Natural killer cell (primary cell): ENCODE data around the gene GGNBP2. TPM values are rescaled to one million over a fixed set of nuclear protein-coding genes. Genes with fewer than 3 reads are reported as not detected.

ENCODE experiments used
- ATAC-seq, 3 donors: fragments of 150-1000 bp in 2 of 3; fragments of 200-7000 bp in 1 of 3; cut with Tn5 transposase; 1 replicate in 1 of 3; 2 replicates in 2 of 3; pipeline ENCODE4 v1.10.0; 2021; ENCODE audit warnings: mild to moderate bottlenecking in 2 of 3, moderate library complexity in 2 of 3
- DNase-seq, 2 donors: peaks; one replicate each; pipeline versions ENCODE4 v3.0.0 to v3.0.0-alpha.2; 2013 to 2021; ENCODE audit warnings: mixed read lengths in 1 of 2
- H3K27ac ChIP-seq: one replicate; pipeline ENCODE4 v1.5.1; 2013; ENCODE audit warnings: mild to moderate bottlenecking, low read length
- H3K27me3 ChIP-seq: one replicate; pipeline ENCODE4 v1.6.1; 2013; ENCODE audit warnings: low read length; ENCODE audit not compliant: control insufficient read depth, insufficient read depth
- H3K36me3 ChIP-seq: one replicate; pipeline ENCODE4 v1.6.1; 2013; ENCODE audit warnings: low read length; ENCODE audit not compliant: control insufficient read depth, insufficient read depth
- H3K4me1 ChIP-seq: one replicate; pipeline ENCODE4 v1.6.1; 2013; ENCODE audit warnings: low read length; ENCODE audit not compliant: control insufficient read depth, insufficient read depth
- H3K4me3 ChIP-seq: one replicate; pipeline ENCODE4 v1.5.1; 2013; ENCODE audit warnings: low read length
- H3K9me3 ChIP-seq: one replicate; pipeline ENCODE4 v1.6.1; 2013; ENCODE audit warnings: low read length; ENCODE audit not compliant: control insufficient read depth, insufficient read depth
- H3K27ac Mint-ChIP-seq, 2 donors: one replicate each; pipeline ENCODE4 v1.8.0; 2022; ENCODE audit warnings: mild to moderate bottlenecking in 2 of 2, mixed read lengths in 2 of 2, moderate library complexity in 1 of 2
- H3K27me3 Mint-ChIP-seq, 2 donors: one replicate each; pipeline ENCODE4 v1.8.0; 2022; ENCODE audit warnings: low read depth in 2 of 2, mixed read lengths in 2 of 2
- H3K36me3 Mint-ChIP-seq: one replicate; pipeline ENCODE4 v1.8.0; 2022; ENCODE audit warnings: mixed read lengths
- H3K4me1 Mint-ChIP-seq, 2 donors: one replicate each; pipeline ENCODE4 v1.8.0; 2022; ENCODE audit warnings: mixed read lengths in 2 of 2
- H3K4me3 Mint-ChIP-seq: one replicate; pipeline ENCODE4 v1.8.0; 2022; ENCODE audit warnings: mild to moderate bottlenecking, moderate library complexity, mixed read lengths
- H3K9me3 Mint-ChIP-seq, 2 donors: one replicate each; pipeline ENCODE4 v1.8.0; 2022; ENCODE audit warnings: mixed read lengths in 2 of 2
- CTCF ChIP-seq: fragments of 200-600 bp; IDR thresholded peaks from one replicate; pipeline ENCODE4 v1.8.0; 2022; ENCODE audit warnings: antibody characterized with exemption
- WGBS: methylation state at CpG from one replicate; pipeline ENCODE4 v1.1.7; 2013; ENCODE audit warnings: missing lambda C conversion rate; ENCODE audit not compliant: insufficient coverage; 5-methylcytosine and 5-hydroxymethylcytosine counted together
- intact Hi-C: fragments of 100-400 bp; cut with micrococcal nuclease; formaldehyde crosslinking; loops from one replicate; pipeline ENCODE4 v1.14.2; 2022
- total RNA-seq, 4 donors: library from RNA; stranded (reverse); fragments of 120-200 nt in 1 of 4; gene quantifications; one replicate each; pipeline versions ENCODE4 v1.2.3 to v1.2.4, GENCODE V29; 2013 to 2022

The GGNBP2 gene
- total RNA-seq, 3 donors from 2014 or later (not counting 1 experiment from before 2014, with no cell fraction given), result 183 to 233 (median 197) TPM

- H3K27me3 Mint-ChIP-seq, result no peaks in the 10 kb centered on the region
- intact Hi-C loops, result no loop called here
- H3K4me3 Mint-ChIP-seq, result no peak overlapping the region
- H3K4me1 Mint-ChIP-seq, result peaks cover 0 to 12% of the 10 kb centered on the region in 2 donors
- ATAC-seq (no peak), DNase-seq (no peak)
- no peaks in the 10 kb centered on the region for H3K36me3 ChIP-seq
- H3K9me3 ChIP-seq, result no peaks in the 10 kb centered on the region
- H3K27me3 ChIP-seq, result no peaks in the 10 kb centered on the region
- 88% methylated on average over 9 of the region's 9 CpGs for WGBS
- H3K36me3 Mint-ChIP-seq, result no peaks in the 10 kb centered on the region
- no peak overlapping the region for H3K27ac ChIP-seq
- H3K27ac Mint-ChIP-seq, result no peak overlapping the region
- no peak for TF ChIP-seq CTCF
- no peak overlapping the region for H3K4me3 ChIP-seq
- peaks cover 9% of the 10 kb centered on the region for H3K4me1 ChIP-seq
- no peaks in the 10 kb centered on the region for H3K9me3 Mint-ChIP-seq
Observed at GRCh38 chr17:36611345-36612072, 66.8 kb downstream of the GGNBP2 start.

DNA sequence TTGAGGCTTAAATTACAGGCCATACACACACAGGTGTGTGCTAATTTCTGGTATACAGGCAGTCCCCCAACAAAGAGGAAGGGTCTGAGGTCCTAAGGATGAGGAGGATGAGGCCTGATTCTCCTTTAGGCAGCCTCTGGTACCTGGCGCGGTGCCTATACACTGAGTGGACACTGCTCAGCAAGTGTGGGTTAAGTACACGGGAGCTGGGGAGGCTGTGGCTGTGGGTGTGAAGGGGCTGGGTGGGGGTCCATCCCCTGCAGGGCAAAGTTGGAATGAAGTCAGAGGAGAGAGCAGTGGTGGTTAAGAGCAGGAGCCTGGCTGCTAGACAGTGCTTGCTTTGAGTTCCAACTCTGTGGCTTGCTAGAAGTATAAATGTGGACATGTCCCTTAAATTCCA lies 67.6 kb downstream of the GGNBP2 start:
- Mint-ChIP-seq H3K4me1 (peaks cover 0 to 12% of the 10 kb centered on the region in 2 donors), H3K27ac (no peak overlapping the region), H3K4me3 (no peak overlapping the region), H3K27me3 (no peaks in the 10 kb centered on the region), H3K36me3 (no peaks in the 10 kb centered on the region), H3K9me3 (no peaks in the 10 kb centered on the region)
- TF ChIP-seq CTCF, result no peak
- H3K27me3 ChIP-seq, result no peaks in the 10 kb centered on the region
- ATAC-seq (no peak), DNase-seq (no peak)
- intact Hi-C loops, result no loop called here
- H3K9me3 ChIP-seq, result no peaks in the 10 kb centered on the region
- WGBS, result 75% methylated on average over 3 of the region's 3 CpGs
- no peaks in the 10 kb centered on the region for H3K36me3 ChIP-seq
- no peak overlapping the region for H3K27ac ChIP-seq
- H3K4me3 ChIP-seq, result no peak overlapping the region
- peaks cover 9% of the 10 kb centered on the region for H3K4me1 ChIP-seq

GRCh38 chr17:36613155-36613554 lies 68.4 kb downstream of the GGNBP2 start:
- Mint-ChIP-seq H3K27me3 (no peaks in the 10 kb centered on the region), H3K36me3 (no peaks in the 10 kb centered on the region), H3K4me3 (no peak overlapping the region), H3K4me1 (peaks cover 0 to 7% of the 10 kb centered on the region in 2 donors), H3K27ac (no peak overlapping the region), H3K9me3 (no peaks in the 10 kb centered on the region)
- H3K36me3 ChIP-seq, result no peaks in the 10 kb centered on the region
- H3K4me3 ChIP-seq, result no peak overlapping the region
- H3K4me1 ChIP-seq, result peaks cover 9% of the 10 kb centered on the region
- no peak overlapping the region for H3K27ac ChIP-seq
- no peaks in the 10 kb centered on the region for H3K27me3 ChIP-seq
- intact Hi-C loops, result no loop called here
- 86% methylated on average over 4 of the region's 4 CpGs for WGBS
- DNase-seq (no peak), ATAC-seq (no peak)
- TF ChIP-seq CTCF, result no peak
- H3K9me3 ChIP-seq, result no peaks in the 10 kb centered on the region

- ATAC-seq (no peak), DNase-seq (no peak)
- Histone ChIP-seq H3K4me1 (peaks cover 1% of the 10 kb centered on the region), H3K4me3 (no peak overlapping the region), H3K9me3 (no peaks in the 10 kb centered on the region), H3K27me3 (no peaks in the 10 kb centered on the region), H3K27ac (no peak overlapping the region), H3K36me3 (no peaks in the 10 kb centered on the region)
- H3K27ac Mint-ChIP-seq, result no peak overlapping the region
- H3K4me3 Mint-ChIP-seq, result no peak overlapping the region
- H3K9me3 Mint-ChIP-seq, result no peaks in the 10 kb centered on the region
- TF ChIP-seq CTCF, result no peak
- WGBS, result 78% methylated on average over 5 of the region's 7 CpGs
- H3K36me3 Mint-ChIP-seq, result no peaks in the 10 kb centered on the region
- peaks cover 0 to 3% of the 10 kb centered on the region in 2 donors for H3K27me3 Mint-ChIP-seq
- H3K4me1 Mint-ChIP-seq, result no peaks in the 10 kb centered on the region
- intact Hi-C loops, result no loop called here
Observed at GRCh38 chr17:36614081-36614480, 69.4 kb downstream of the GGNBP2 start.
